Fibroblast of skin of right quadriceps (primary cell): ENCODE results near the gene EFCAB11.
A peak's percentile ranks its signal among the peaks of the same experiment; 100 is the strongest.

ENCODE experiments used
- DNase-seq: peaks from one replicate; pipeline ENCODE4 v3.0.0-alpha.2; 2013

EFCAB11 gene

DNA sequence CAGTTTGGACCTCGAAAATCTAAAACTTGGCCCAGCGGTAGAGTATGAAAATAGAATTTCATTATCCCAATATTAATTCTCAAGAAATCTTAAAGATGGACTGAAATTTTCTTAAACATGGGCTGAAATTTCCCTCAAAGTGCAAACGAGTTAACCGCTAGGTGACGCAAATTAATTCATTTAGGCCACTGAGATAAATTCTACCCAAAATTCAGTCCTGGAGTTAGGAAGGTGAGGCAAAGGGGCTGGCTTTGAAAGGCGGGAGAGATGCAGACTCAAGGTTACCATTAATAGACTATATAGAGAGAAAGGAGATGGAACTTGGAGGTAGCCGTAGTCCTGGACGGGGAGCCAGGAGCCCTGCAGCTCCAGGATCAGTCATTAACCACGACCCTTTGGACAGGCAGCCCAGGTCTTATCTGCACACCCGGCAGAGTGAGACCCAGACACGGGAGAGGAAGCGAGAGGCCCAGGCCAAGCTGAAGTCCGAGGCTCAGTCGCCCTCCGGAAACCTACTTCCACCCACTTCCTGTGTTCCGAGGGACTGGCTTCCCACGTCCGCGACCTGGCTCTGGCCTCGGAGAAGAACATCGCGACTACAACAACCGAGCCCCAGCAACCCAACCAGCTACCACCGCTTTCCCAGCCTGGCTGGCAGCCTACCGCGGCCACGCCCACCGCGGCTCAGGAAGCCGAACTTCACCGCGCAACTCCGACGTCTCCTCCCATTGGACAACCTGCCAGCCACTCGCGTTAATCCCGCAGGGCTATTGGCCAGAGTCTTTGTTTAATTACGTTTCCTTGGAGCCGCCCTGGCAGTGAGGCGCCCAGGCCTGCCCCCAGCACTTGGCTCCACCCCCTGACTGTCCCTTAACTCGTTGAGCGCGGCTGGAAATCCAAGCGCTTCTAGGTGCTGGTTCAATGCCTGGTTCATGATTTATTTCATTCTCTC lies at the start of gene EFCAB11:
EFCAB11 (minus strand) TSS at position 661 of the 952 bp plus-strand sequence; CDS start at position 591, 70 bp downstream.
- DNase-seq, result peak; percentile 99

GRCh38 chr14:90003526-90004307 lies 49.2 kb upstream of the EFCAB11 start:
- DNase-seq, result no peak

DNA sequence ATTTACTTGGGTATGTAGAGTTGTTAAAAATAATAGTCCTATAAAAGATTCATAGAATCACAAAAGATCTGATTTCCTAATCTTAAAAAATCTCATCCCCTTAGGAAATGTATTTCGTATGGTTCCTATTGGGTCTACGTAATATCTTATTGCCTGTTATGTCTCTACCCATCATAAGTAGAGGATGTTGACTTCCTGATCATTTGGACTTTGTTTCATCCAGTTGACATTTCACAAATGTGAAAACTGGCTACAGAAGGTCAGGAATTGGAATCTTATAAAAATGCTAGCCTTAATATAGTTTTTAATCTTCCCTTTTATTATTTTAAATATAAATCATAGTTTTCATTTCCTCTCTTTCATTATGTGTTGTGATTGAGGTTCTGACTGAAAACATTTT lies 46.4 kb upstream of the EFCAB11 start:
- DNase-seq, result no peak

- DNase-seq, result no peak
Observed at GRCh38 chr14:89996963-89997362, 42.4 kb upstream of the EFCAB11 start.

DNA sequence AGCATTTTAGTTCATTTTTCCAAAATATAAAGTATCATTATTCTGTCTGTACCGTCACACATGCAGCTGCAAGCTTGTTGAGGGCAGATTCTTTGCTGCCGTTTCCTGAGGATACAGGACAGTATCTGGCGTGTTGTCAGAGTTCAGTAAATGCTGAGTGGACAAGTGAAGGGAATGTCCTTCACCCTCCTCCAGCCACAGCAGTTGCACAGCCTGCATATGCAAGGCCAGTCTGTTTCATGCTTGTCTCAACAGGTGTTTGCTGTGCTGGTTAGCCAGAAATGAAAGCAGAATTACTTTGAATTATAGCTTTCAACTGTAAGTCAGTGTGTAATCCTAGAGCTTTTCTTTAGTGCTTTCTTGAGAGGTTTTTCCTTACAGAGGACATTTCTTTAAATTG lies 37.7 kb upstream of the EFCAB11 start:
- DNase-seq, result no peak

GRCh38 chr14:89990623-89991275 lies 36.2 kb upstream of the EFCAB11 start:
- DNase-seq, result no peak

- no peak for DNase-seq
Observed at GRCh38 chr14:89990218-89990617, 35.7 kb upstream of the EFCAB11 start.

DNA sequence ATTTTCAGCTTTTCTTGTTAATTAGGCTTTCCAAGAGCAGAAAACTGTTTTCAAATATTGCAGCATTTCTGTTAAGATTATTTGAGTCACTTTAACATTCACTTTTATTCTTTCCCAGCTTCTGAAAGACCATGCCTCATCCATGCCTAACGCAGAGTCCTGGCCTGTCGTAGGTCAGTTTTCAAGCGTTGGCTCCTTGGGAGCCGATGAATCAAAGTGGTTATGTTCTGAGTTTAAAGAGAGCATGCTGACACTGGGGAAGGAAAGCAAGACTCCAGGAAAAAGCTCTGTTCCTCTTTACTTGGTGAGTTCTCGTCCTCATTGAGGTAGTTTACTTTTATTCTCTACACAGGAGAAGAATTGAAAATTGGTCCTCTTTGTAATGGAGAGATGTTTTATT lies 34.3 kb upstream of the EFCAB11 start:
- no peak for DNase-seq

- DNase-seq, result no peak
Observed at GRCh38 chr14:89987161-89987475, 32.6 kb upstream of the EFCAB11 start.

GRCh38 chr14:89986462-89987160 lies 32.1 kb upstream of the EFCAB11 start:
- no peak for DNase-seq

DNA sequence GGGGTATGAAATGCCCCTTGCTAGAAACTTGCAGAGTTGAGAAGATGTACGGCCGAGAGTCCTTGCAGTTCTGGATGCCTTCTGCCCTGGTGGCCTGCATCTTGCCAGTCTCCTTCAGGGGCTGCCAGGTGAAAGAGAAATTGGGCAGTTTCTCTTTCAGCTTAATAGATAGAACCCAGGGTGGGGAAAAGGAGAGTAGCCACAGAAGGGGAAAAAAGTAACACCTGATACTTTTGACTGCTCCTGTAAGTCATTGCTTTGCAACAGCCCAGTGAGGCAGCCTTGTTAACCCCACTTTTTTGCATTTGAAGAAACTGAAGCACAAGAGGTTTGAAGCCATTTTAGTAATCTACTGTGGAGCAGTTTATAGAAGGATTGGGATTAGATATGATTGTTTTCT lies 28.8 kb upstream of the EFCAB11 start:
- no peak for DNase-seq

- no peak for DNase-seq
Observed at GRCh38 chr14:89978656-89979055, 24.1 kb upstream of the EFCAB11 start.

DNA sequence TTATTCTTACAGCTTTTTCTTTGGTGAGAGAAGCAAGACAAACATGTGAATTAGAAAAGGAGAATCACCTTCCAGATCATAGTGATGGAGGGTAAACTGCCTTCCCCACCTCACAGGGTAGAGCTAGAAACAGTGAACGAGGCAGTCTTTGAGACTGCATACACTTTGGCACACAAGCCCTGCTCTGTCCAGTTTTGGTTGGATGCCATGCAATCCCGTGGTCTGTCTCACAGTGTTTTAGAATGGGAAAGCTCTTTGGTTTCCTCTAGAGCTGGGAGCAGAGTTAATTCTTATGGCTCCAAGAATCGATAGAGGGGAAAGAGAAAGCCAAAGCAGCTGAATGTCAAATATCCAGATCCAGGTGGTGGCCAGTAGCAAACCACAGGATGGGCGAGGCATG lies 23.1 kb upstream of the EFCAB11 start:
- DNase-seq, result no peak

DNA sequence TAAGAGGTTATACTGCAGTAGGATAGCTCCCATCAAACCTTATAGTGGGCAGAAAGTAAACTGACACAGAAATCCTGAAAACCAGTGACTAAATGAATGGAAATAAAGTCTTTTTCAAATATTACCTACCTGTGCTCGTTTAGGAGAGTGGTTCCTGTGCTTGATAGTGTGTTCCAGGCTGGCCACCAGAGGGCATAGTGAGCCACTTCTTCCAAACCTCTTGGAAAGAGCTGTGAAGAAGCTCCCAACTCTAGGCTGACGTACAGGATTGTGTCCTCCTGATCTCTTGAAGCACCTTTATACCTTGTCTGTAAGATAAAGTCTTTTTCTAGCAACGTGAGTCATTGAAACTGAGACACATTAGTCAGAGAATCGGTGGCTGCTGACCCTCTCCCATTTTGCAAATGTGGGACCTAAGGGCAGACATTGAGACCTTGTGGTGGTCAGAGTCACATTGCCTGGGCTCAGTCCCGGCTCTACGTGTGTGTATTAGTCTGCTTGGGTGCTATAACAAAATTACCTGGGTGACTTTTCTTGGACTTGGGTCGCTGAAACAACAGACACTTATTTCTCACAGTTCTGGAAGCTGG lies 18.8 kb upstream of the EFCAB11 start:
- peak; percentile 51 for DNase-seq

DNA sequence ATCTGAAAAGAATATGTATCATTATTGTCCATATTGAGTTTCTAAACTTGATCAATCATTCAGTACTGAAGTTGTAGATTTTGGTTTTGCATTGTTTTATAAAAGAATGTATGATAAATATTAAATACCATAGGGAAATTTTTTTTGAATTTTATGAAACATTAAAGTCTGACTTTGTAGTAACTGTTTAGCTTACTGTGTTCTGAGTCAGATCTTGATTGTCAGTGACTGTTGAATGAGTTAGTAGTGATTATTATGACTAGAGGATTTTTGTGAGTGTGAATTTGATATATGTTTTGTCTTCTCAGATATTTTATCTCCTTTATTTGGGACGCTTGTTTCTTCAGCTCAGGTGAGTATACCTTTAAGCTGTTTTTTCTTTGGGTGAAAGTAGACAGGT lies 11.3 kb upstream of the EFCAB11 start:
- DNase-seq, result no peak

DNA sequence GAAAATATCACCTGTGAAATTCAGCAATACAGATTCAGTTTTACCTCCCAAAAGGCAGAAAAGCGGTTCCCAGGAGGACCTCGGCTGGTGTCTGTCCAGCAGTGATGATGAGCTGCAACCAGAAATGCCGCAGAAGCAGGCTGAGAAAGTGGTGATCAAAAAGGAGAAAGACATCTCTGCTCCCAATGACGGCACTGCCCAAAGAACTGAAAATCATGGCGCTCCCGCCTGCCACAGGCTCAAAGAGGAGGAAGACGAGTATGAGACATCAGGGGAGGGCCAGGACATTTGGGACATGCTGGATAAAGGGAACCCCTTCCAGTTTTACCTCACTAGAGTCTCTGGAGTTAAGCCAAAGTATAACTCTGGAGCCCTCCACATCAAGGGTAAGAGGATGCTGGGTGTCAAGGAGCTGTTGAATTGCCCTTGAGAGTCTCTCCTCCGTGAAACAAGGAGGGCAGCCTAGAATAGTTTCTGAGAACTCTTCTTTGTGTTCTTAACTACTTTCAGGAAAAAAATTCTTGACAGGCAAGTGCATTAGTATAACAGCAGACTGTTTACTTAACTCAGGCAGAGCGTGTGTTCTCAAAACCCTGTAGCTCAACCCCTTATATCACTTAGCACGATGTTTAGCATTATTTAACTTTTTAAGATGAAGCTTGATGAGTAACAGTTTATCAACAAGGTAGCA lies 8.9 kb upstream of the EFCAB11 start:
- no peak for DNase-seq

DNA sequence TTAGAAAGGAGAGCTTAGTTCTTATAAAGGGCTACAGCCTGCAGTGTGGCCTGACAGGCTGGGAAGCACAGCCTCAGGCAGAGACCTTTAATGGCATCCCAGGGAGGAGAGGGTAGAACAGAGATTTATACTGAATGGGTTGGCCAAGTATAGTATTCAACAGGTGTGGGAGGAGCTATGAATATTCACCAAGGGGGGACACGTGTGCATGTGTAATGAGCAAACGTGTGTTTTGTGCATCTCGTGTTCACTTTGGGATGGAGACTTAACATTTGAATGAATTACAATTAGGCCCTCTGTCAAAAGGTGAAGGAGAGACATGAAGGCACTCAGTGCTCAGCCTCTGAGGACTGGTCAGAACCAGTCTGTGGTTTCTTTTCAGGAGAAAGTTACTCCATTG lies 6.4 kb upstream of the EFCAB11 start:
- DNase-seq, result no peak

- DNase-seq, result no peak
Observed at GRCh38 chr14:89959853-89960445, 5.4 kb upstream of the EFCAB11 start.

- DNase-seq, result no peak
Observed at GRCh38 chr14:89958966-89959365, 4.4 kb upstream of the EFCAB11 start.

DNA sequence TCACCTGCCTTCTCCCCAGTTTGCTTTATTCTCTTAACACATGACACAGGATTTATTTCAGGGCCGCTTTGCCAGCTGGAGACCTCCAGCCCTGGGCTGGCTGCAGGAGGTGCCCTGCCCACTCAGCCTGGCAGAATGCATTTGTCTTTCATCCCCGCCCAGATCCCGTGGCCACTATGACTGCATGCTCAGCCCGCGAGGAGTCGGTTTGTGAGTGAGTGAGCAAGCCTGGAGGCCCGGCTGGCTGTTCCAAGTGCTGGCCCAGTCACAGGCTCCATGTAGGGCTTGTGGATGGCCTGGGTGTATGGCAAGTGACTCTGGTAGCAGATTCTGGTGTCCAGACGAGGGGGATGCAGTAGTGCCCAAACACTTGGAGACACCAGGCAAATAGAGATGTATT lies 3.3 kb upstream of the EFCAB11 start:
- DNase-seq, result no peak

GRCh38 chr14:89957376-89957775 lies 2.8 kb upstream of the EFCAB11 start:
- no peak for DNase-seq

DNA sequence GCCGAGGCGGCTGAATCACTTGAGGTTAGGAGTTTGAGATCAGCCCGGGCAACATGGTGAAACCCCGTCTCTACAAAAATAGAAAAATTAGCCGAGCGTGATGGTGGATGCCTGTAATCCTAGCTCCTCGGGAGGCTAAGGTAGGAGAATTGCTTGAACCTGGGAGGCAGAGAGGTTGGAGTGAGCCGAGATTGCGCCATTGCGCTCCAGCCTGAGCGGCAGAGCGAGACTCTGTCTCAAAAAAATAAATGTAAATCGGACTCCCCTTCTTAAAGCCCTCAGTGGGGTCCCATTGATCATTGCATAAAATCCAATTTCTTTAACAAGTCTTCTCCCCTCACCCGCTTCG lies 2.1 kb upstream of the EFCAB11 start:
- DNase-seq, result no peak
